GM10248 (cell line): ENCODE results near the gene USP49.

Experiments used
- CTCF ChIA-PET: fragments of 300-600 bp; sonication (Branson Sonifier 250); formaldehyde crosslinking; extraction: SDS; loops from one replicate; lab custom pipeline; 2021; ENCODE audit warnings: antibody characterized with exemption; lab: Yijun Ruan, JAX
- POLR2A ChIA-PET: fragments of 350-650 bp; sonication (Branson Sonifier 250); formaldehyde crosslinking; extraction: SDS; loops from one replicate; lab custom pipeline; 2020; ENCODE audit warnings: antibody characterized with exemption; lab: Yijun Ruan, JAX
- DNase-seq: peaks from one replicate; pipeline ENCODE4 v3.0.0; 2012; ENCODE audit errors: extremely low spot score
- CTCF ChIP-seq: IDR thresholded peaks from 2 replicates; pipeline ENCODE4 v1.5.1; 2012; ENCODE audit warnings: mild to moderate bottlenecking, low read depth; ENCODE audit errors: extremely low read depth, missing control alignments, control extremely low read depth

The USP49 gene

GRCh38 chr6:41871691-41872090 is 23.5 kb downstream of the USP49 start:
- ChIA-PET POLR2A (no interaction called here), CTCF (no interaction called here)
- no peak for DNase-seq
- TF ChIP-seq CTCF: no peak

- POLR2A ChIA-PET: no interaction called here
- CTCF ChIA-PET: no interaction called here
- TF ChIP-seq CTCF: no peak
Measured at GRCh38 chr6:41859356-41859755, 35.8 kb downstream of the USP49 start.

DNA sequence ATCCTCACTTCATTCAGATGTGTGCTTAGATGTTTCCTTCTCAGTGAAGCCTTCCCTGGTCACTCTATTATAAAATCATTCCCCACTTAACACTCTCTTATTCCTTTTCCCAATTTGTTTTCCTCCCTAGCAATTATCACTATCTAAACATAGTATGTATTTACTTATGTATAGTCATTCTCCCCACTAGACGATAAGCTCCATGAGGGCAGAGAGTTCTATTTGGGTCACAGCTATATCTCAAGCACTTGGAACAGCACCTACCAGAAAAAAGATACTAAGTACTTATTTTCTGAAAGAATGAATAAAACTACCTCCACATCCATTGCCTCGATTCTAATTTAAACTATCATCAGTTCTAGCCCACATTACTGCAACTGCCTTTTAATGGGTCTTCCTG is 36.5 kb downstream of the USP49 start:
- ChIA-PET POLR2A (no interaction called here), CTCF (no interaction called here)
- no peak for TF ChIP-seq CTCF
- DNase-seq: no peak

More at GRCh38 chr6:41859356-41859755, 35.8 kb downstream of the USP49 start:
- no peak for DNase-seq

DNA sequence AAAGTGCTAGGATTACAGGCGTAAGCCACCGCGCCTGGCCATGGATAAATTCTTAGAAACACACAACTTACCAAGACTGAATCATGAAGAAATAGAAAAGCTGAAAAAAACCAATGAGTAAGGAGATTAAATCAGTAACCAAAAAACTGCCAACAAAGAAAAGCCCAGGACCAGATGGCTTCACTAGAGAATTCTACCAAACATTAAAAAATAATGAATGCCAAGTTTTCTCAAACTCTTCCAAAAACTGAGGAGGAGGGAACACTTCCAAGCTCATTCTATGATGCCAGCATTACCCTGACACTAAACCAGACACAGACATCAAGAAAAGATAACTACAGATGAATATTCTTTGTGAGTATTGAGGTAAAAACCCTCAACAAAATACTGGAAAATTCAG is 44.3 kb downstream of the USP49 start:
- no peak for DNase-seq
- ChIA-PET POLR2A (no interaction called here), CTCF (no interaction called here)
- no peak for TF ChIP-seq CTCF

DNA sequence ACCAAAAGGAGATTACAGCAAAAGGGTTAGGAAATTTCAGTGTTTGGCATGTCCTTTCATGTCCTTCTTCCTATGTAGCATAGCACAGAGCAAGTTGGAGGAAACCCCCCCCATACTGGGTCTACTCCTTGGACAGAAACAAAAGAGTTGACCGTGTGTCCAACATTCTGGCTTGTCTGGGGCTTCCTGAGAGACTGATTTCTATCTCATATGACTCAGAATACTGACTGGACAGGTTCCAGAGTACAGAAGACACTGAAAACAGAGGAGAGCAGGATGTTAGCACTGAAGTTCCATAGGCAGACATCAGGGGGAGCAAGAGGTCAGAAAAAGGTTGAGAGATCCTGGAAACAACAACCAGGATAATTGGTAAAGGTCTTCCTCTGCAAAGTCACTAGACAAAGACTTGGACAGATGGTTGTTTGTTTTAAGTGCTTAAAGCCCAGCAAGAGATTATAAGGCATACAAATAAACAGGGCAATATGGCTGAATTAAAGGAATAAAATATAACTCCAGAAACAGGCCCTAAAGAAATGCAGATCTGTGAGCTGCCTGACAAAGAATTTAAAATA is 48.4 kb downstream of the USP49 start:
- peak; percentile 61 for TF ChIP-seq CTCF
- ChIA-PET POLR2A (no interaction called here), CTCF (interaction anchor here (0.6 to 6.8 kb wide), 28 partner anchors 9 to 210 kb away, joined by 3 to 62 read pairs (median 3); partner anchors contain the start of genes BYSL and MED20)
- DNase-seq: peak; percentile 70

DNA sequence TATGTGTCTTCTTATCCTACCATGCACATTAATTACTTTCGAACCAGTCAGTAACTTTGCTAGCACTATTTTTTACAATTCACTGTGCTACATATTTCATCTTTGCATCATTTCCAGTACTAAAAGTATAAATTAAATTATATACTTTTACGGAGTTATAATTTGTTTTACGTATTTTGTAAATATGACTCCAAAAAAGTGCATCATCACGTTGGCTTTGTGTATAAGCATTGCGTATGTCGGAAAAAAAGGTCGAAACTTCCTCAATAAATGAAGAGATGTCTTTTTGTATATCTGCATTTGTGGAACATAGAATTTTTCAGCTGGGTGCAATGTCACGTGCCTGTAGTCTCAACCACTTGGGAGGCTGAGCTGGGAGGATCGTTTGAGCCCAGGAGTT is 52.0 kb downstream of the USP49 start:
- ChIA-PET CTCF (interaction anchor here (1.1 to 6.8 kb wide), 4 partner anchors 9 to 201 kb away, joined by 4 to 62 read pairs (median 6); partner anchors contain the start of gene TOMM6), POLR2A (no interaction called here)
- no peak for TF ChIP-seq CTCF
- no peak for DNase-seq
